ENCODE data around the gene TNNI2. TPM values are rescaled to one million over a fixed set of nuclear protein-coding genes. Genes with fewer than 3 reads are reported as not detected.

The TNNI2 gene
- polyA plus RNA-seq, 5 donors = 0.46 to 153 (median 1.5) TPM

DNA sequence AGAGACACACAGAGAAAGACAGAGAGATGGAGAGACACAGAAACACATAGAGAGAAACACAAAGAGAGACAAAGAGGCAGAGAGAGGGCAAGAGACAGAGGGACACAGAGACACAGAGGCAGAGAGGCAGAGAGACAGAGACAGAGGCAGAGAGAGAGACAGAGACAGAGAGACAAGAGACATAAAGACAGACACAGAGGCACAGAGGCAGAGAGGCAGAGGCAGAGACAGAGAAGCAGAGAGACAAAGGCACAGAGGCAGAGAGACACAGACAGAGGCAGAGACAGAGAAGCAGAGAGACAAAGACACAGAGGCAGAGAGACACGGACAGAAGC lies 6.3 kb downstream of the TNNI2 start:
- no peak for DNase-seq

DNA sequence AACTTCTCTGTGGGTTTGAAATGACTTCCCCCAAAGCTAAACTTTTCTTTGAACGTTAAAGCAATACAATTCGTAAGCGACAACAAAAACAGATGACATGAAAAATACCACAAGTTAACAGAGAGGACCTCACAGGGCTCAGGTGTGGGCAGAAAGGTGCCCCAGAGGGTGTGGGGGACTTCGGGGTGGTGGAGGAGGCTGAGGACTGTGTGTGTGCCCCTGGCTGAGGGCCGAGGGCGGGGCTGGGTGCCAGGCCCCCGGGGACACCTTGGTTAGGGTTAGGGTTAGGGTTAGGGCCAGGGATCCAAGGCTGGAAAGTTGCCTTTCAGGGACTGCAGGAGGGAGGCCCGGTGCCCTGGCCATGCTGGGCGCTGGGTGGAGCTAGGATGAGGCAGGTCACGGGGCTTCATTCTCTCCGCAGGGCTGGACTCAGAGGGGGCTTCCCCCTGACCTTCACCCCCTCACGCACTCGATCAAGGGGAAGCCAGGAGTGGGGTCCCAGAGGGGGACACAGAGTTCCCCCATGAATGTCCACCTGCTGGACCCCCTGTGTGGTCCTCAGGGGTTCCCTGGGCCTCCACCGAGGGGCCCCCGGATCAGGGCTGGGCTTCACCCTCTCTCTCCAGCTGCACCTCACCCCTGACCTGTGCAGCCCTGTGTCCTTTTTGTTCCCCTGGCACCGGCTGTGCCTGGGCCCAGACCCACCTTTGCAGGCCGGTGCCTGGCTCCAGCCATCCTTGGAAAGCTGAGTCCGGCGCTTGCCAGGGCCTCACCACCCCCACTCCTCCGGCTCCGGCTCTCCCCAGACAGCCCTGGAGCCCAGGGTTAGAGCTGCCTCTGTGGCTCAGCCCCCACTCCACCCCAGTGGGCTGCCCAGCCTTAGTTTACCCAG lies 7.0 kb downstream of the TNNI2 start:
- no peak for DNase-seq

DNA sequence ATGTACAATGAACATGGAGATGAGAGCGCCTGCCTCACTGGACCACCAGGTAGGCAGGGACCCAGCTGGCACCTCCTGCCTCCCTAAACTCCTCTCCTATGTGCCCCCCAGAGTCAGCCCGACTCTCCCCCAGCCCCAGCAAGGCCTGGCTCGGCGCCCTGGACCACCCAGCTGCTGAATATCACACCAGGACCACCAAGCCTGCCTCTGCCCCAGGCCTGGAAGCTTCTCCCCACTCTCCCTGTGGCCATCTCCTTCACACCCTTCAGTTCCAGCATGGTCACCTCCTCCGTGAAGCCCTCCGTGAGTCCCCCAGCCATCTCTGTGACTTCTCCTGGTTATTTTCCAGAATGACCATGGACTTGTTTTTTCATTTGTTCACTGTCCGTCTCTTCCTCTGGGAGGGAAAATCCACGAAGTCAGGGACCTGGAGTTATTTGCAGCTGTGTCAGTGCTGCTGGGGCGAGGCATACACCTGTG lies 7.7 kb downstream of the TNNI2 start:
- no peak for DNase-seq

DNA sequence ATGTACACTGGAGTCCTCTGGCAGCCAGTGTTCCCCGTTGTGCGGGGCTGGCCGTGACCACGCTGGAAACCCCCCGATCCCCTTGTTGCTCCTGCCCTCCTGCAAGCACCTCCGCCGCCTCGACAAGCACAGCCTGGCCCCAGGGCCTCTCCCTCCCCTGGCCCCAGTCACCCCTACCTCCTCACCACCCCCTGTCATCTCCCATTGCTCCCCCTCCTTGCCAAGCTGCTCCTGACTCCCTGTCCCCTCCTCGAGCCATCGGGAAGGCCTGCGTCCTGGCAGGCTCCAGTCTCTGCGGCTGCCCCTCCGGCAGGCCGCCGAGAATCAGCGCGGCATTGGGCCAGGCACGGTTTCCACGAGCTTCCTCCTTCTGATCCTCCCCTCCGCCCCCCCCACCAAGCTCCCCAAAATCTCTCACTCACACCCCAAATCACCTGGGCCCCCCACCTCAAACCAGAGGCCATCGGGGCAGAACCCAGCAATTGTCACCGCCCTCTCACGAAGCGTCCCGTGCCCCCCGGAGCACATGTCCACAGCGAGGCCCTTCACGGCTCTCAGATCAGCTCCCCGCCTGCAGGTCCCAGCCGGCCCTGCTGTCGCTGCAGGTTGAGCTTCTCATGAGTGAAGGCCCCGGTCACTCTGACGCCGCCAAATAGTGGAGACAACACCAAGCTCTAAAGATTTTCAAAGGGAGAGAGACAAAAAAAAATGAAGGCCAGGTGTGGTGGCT lies 8.4 kb downstream of the TNNI2 start:
- DNase-seq = no peak

DNA sequence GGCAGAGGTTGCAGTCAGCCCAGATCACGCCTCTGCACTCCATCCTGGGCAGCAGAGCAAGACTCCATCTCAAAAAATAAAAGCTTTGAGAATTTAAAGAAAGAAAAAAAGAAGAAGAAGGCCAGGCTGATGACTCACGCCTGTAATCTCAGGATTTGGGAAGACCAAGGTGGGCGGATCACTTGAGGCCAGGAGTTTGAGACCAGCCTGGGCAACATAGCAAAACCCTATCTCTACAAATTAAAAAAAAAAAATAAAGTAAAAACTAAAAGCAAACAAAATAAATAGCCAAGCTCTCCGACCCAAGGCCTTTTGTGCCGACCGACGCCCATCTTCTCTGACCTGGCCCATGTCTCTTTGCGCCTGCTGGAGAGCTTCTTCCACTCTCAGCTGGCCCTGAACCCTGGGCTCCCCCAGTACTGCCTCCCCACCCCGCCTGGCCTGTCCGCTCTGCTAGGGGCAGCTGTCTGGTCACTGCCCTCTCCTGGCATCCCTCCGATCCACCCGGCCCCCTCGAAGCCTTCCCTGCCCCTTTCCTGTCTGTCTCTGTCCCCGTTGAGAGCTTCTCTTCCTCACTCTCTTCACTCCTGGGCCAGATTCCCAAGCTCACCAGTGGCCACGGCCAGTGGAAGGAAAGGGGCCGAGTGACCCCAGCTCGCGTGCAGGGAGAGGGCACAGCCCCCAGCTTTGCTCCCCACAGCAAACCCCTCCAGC lies 9.3 kb downstream of the TNNI2 start:
- DNase-seq = no peak

DNA sequence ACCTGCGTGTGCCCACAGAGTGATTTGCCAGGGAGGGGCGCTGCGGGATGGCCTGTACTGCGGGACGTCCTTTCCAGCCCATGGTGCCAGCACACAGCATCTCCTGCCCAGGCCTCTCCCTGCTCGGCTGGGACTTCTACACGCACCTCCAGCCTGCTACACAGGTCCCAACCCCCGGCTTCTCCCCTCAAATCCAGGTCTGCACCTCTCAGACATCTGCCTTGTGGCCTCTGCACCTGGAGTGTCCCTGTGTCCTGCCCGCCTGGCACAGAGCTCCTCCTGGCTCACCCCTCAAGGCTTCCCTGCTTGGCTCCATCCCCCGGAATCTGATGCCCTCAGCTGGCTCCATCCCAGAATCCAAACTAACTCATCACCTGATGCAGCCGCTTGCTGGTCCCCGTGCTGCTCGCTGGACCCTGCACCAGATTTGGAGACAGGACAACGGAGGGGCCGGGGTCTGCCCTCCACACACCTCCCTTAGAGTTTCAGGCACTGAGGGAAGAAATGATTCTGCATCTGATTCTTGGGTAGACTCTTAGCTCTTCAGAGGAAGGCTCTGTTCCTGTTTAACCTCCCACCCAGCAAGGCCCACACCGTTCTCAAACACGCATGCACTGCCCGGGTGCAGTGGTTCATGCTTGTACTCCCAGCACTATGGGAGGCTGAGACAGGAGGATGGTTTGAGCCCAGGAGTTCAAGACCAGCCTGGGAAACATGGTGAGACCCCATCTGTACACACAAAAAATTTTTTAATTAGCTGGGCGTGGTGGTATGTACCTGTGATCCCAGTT lies 10.1 kb downstream of the TNNI2 start:
- no peak for DNase-seq

DNA sequence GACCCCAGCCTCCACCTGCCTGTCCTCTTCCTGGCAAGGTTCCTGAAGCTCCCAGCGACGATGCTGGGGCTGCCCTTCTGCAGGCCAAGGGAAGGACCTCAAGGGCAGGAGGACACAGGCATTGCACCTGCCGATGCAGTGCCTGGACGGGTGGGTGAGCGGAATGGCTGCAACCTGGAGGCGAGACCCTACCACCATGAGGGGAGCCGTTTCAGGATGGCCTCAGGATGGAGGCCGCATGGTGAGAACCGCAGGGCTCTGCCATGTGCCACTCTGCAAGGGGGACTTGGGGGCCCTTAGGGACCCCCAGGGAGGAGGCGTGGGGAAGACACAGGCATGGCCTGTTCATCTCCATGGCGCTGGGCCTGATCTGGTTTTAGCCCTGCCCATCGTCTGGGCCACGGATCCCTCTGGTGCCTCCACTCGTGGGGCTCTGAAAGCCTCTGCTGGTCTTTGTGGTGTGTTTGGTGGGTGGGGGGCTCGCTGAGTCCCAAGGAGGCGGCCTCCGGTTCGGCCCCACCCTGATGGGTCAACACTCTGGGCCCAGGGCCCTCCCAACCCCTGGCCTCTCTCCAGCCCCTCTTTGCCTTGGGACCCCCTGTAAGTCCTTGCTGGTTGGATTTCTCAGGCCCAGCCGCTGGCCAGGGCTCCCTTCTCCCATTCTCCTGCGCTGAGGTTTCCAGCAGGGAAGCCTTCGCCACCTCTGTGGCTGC lies 12.8 kb downstream of the TNNI2 start:
- no peak for DNase-seq

DNA sequence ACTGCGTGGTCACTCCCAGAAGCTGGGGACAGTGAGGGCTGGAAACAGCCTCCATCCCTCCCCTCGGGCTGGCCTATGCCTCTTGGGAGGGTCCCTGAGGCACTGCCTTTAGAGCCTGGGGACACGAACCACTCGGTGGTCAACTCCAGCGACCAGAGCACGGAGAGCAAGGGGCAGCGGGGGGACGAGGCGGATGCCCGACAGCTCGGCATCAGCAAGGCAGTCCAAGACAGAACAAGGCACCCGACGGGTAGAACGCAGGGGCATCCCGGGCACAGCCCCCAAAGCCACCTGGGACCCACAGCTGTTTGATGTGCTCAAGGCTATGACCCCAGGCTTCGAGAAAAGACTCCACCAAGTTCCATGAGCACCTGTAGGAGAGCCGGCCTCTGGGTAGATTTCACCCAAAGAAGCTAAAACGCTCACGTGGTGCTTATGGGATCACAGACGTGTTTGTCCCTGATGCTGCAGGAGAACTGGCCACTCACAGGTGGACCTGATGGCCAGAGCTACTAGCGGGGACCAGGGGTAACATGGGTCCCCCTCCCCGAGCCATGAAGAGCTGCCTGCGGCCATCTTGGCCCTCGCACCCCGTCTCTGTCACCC lies 13.6 kb downstream of the TNNI2 start:
- no peak for DNase-seq

DNA sequence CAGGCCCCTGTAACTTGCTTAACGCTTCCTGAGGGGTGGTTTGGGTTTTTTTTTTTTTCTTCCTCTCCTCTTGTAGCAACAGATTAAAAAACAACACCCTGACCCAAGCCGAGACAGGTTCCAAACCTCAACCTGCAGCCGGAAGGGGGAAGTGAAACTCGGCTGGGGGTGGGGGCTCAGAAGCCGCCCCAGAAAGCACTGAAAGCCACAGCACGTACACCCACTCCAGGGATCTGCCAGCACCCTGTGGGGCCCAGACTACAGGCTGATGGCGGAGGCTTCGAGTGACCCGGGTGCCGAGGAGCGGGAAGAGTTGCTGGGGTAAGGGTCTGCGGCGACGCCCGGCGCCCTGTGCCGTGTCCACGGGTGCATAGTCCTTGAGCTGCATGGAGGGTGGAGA lies 14.1 kb downstream of the TNNI2 start, which contains the start of gene LSP1:
TSS of gene LSP1 (plus strand) at position 208 of the 400 bp plus-strand sequence. CDS start at position 269, 61 bp downstream.
- DNase-seq = no peak

DNA sequence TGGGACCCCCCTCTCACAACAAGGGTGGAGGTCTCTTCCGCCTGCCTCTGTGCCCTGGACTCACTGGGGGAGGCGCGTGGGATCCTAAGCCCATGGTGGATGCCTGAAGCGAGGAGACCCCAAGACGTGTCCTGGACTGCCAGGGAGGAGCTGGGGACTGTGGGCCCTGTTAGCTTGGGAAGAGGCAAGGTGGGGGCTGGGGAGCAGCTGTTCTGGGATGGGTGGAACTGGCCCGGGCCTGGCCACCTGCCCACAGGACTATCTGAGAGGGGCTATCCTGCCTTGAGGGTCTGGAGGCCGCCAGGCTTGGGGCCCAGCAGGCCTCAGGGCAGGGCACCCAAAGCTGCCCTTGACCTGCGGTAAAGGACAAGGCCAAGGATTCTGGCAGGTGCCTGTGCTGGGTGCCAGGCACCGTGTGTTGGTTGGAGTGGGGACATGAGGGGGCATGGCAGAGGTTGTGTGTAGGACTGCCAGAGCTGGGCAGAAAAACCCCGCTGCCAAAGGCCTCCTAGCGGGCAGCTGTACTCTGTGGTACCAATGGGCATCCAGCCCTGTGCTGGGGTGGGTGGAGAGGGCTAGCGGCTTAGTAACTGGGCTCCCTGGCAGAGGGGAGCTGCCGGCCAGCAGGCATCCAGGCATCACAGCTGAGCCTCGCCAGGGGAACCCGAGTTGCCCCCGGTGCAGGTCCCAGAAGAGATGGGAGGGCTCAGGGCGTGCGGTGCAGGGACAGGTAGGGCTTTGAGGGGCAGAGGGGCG lies 14.8 kb downstream of the TNNI2 start:
- DNase-seq = no peak

DNA sequence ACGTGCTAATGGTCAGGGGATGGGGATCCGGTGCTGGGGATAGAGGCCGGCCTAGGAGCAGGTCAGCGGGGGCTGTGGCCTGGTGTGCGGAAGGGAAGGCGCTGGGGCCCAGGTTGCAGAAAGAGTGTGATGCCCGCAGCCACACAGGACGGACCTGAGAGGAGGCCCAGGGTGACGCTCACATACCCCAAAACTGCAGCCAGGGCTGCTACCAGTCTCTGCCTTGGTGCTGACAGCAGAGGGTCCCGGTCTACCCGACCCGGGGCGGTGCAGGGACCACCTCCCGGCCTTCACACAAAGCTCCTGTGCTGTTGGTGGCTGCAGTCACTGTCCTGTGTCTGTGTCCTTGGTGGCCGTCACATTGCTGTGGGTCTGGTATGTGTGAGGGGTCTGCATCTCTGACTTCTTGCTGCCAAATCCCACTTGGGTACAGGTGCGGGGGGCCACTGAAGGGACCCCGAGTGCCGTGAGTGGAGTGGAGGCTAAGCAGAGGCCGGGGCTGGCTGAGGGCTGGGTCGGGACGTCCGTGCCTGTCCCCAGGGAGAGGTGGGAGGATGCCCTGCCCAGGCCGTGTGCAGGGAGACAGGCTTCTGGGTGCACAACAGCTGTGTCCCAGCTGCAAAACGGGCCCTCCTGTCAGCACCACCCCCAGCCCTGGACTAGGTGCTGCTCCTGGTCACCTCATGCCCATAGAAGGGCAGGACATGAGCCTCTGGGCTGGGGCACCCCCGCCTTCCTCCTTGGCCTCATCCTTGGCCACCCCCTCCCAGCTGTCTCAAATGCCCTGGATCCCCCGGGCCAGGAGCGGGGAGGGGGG lies 15.6 kb downstream of the TNNI2 start:
- no peak for DNase-seq

DNA sequence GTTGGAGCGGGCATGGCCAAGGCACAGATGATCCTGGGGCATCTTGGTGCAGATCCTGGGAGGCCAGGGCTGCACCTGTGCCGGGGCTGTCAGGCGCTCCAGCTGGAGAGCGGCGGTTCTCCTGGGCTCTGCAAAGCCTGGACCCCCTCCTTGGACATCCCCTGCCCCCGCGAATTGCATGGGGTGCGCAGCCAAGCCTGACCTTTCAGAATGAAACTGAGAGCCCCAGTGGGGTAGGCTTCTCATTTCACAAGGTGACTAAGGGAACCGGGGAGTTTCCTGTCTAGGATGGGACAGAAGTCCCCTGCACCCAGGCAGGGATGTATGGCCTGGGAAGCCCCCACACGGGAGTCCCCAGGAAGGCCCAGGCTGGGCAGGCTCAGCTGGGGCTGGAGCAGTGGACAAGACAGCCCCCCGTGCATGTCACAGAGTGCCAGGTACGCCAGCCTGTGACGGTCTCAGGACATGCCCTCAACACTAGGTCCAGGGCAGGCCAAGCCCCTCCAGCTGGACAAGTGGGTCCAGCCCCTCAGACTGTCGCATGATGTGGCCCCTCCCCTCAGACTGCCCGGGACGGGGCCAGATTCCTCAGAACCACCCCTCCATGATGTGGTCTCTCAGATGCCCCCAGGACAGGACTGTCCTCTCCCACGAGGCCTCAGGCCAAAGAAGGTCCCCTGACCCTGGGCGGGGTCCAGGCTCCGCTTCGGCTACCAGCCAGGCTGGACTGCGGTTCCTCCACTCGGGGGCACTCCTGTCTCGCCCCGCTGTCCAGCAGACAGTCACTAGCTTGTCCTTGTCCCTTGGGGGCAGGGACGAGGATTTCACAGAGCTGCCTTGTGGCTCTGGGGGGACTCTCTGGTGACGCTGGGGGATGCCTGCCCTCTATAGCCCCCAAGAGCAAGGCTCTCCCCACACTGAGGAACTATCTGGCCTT lies 16.4 kb downstream of the TNNI2 start:
- DNase-seq = no peak

DNA sequence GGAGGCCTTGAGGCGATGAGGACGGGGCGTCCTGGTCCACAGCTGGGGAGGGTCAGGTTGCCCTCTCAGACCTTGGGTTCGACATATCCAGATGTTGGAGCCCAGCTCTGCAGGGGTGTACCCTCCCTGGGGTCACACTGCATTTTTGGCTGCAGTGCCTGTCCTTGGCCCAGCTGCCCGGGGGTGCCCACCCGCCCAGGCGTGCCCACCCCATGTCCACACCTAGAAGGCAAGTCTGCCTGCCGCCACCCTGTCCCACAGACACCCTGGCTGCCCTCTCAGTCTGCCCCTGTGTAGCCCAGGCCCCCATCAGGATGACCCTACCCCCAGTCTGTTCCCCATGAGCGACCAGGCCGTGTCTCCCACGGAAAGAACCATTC lies 17.1 kb downstream of the TNNI2 start:
- no peak for DNase-seq

DNA sequence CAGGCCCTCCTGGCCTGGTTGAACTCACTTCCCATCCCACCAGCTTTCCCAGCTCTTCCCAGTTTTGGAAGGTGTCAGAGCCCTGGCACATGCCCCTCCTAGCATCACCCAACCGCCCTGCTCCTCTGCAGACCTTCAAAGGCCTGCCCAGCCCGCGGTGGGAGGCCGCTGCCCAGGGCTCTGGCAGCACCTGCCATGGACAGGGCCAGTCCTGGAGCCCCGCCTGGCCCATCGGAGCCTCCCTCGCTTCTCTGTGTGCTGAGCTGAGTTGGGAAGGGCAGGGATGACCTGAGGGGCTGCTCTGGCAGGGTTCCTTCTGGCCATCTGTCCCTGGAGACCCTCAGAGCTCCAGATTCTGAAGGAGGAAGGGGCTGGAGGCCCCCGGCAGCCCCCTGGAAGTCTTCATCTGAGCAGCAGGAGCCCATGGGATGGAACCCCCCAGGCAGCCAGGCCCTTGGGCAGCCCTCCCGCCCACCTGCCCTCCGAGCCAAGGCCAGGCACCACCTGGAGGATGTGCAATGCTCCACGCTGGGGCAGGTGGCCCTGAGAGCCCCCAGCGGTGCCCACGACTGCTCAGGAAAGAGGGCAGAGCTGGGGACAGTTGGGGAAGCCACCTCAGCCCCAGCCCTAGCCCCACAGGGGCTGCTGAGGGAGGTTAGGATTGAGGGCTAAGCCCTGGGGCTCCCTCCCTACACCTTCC lies 17.7 kb downstream of the TNNI2 start:
- no peak for DNase-seq

DNA sequence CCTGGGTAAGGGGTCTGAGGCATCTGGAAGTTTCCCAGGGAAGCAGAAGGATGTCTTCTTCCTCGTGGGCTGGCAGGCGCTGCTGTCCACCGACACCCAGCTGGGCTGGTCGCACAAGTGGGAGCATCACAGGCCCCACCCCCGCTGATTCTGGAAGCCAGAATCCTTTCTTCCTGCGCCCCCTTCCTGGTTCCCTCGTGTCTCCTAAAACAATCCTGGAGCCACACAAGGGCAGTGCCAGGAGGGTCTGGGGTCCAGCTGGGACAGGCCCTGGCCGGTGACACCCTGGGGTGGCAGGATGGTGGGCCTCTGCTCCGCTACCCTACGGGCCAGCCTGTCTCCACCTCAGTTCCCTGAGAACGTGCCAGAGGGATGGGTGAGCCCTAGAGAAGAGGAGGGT lies 18.3 kb downstream of the TNNI2 start:
- DNase-seq = no peak

DNA sequence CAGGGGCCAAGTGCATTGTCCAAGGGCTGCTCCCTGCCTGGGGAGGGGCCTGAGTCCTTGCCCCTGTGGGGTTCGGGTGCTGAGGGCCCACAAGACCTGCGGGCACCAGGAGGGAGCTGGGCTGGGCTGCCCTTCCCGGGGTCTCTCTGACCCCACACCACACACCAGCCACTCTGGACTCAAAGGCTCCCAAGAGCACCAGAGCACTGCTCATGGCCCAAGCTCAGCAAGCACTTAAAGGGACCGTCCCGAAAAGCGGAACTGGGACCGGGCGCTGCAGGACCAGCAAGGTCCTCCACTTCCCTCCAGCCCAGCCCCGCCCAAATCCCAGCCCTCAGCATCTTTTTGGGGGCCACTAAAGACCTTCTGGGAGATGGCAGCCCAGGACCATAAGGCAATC lies 19.4 kb downstream of the TNNI2 start:
- no peak for DNase-seq

DNA sequence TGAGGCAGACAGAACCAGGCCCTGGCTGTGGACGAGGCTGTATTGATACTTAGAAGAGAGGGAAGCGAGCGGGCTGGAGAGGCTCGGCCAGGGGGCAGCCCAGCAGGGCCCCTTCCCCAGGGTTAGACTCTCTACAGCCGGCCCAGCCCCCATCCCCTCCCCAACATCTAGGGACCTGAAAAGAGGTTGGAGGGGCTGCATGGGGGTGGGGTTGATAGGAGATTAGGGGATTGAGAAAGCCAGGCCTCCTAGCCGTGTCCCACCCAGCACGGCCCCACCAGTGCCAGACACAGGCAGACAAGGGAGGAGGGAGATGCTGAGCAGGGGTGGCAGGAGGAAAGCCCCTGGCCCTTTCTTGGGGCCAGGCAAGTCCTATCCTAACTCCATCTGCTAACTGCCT lies 19.8 kb downstream of the TNNI2 start:
- DNase-seq = no peak

Measured in right lung (tissue), 5 donors.